Mammary epithelial cell (primary cell): ENCODE measurements around the gene MEST.

Experiments
- CTCF ChIP-seq, 2 donors: IDR thresholded peaks in 1 of 2; conservative IDR thresholded peaks in 1 of 2; 2 replicates each; pipeline ENCODE4 v1.5.1; 2011 to 2012; ENCODE audit warnings: inconsistent platforms in 2 of 2, low read length in 2 of 2, mild to moderate bottlenecking in 2 of 2, control low read depth in 1 of 2, low read depth in 1 of 2; ENCODE audit not compliant: insufficient read depth in 1 of 2; ENCODE audit errors: extremely low read depth in 1 of 2
- EZH2 ChIP-seq: IDR thresholded peaks from 2 replicates; pipeline ENCODE4 v1.6.1; 2012; ENCODE audit warnings: low read length, inconsistent platforms, borderline replicate concordance

DNA sequence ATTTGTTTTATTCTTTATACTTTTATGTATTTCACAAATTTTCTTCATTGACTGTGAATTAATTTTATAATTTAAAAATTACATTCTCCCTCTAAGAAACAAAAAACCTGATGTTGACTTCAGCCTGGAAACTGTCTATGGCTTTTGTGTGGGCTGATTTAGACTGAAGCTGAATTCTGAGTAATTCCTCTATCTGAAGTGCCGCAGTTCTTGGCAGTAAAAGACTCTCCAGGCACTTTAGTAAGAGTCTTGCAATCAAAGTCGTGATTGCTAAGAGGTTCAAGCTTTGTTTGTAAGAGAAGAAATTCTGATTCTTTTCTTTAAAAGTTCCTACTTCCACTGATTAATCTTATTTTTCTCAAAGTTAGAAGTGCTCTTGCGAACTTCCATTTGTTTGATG lies 47.7 kb upstream of the MEST start:
- TF ChIP-seq EZH2 (no peak), CTCF (conservative IDR thresholded peaks at IDR 0.05 in 1 of 2, IDR thresholded peaks at IDR 0.05 in 1 of 2; ENCODE audit: extremely low read depth in 1 of 2, insufficient read depth in 1 of 2, low read depth in 1 of 2, low read length in 2 of 2) (no peak)
